K562 (cell line): ENCODE data around the gene LRRC74B. TPM values are rescaled to one million over a fixed set of nuclear protein-coding genes. Genes with fewer than 3 reads are reported as not detected.

ENCODE experiments used
- CBFB ChIP-seq: sonication (generic); formaldehyde crosslinking; IDR thresholded peaks from 2 replicates; pipeline ENCODE4 v1.4.0; 2020; ENCODE audit warnings: mild to moderate bottlenecking, missing genetic modification reagents
- ELF4 ChIP-seq: fragments of 450-650 bp; formaldehyde crosslinking; IDR thresholded peaks from 2 replicates; pipeline ENCODE4 v1.4.0; 2022; ENCODE audit warnings: missing genetic modification characterization
- GABPA ChIP-seq: fragments of 200-800 bp; sonication (Bioruptor generic); conservative IDR thresholded peaks from 2 replicates; pipeline ENCODE4 v1.6.1; 2016; ENCODE audit warnings: low read depth, missing genetic modification characterization, missing compliant biosample characterization
- GABPB2 ChIP-seq: fragments of 250-450 bp; sonication (Bioruptor Pico); conservative IDR thresholded peaks from 2 replicates; pipeline ENCODE4 v1.5.1; 2021; ENCODE audit warnings: mild to moderate bottlenecking
- HDAC6 ChIP-seq: IDR thresholded peaks from 2 replicates; pipeline ENCODE4 v1.6.1; 2012; ENCODE audit warnings: low read depth, mild to moderate bottlenecking, control low read depth, inconsistent platforms, low read length, moderate library complexity
- MYBL2 ChIP-seq, 2 experiments: fragments of 450-650 bp in 1 of 2; sonication (generic) in 1 of 2; formaldehyde crosslinking in 1 of 2; IDR thresholded peaks; 2 replicates each; pipeline versions ENCODE4 v1.6.1 to v1.8.1; 2017 to 2022; ENCODE audit warnings: borderline replicate concordance in 1 of 2, inconsistent platforms in 1 of 2, low read depth in 1 of 2, mild to moderate bottlenecking in 1 of 2, missing genetic modification reagents in 1 of 2, moderate library complexity in 1 of 2
- MYNN ChIP-seq, 2 experiments: sonication (generic); formaldehyde crosslinking in 1 of 2; IDR thresholded peaks; 2 replicates each; pipeline versions ENCODE4 v1.5.0 to v1.6.1; 2016 to 2020; ENCODE audit warnings: antibody characterized with exemption in 1 of 2, missing genetic modification reagents in 1 of 2
- NR3C1 ChIP-seq: sonication (generic); formaldehyde crosslinking; IDR thresholded peaks from 2 replicates; pipeline ENCODE4 v1.8.1; 2022; ENCODE audit warnings: missing genetic modification reagents
- NRF1 ChIP-seq, 2 experiments: fragments of 450-650 bp; IDR thresholded peaks in 1 of 2; conservative IDR thresholded peaks in 1 of 2; 2 replicates each; pipeline ENCODE4 v1.6.1; 2014; ENCODE audit warnings: mild to moderate bottlenecking in 2 of 2
- POU5F1 ChIP-seq: fragments of 150-350 bp; IDR thresholded peaks from 2 replicates; pipeline ENCODE4 v1.6.1; 2014; ENCODE audit warnings: borderline replicate concordance, low read length, low read depth, mild to moderate bottlenecking; ENCODE audit not compliant: partially characterized antibody
- TCF3 ChIP-seq: sonication (generic); formaldehyde crosslinking; IDR thresholded peaks from 2 replicates; pipeline ENCODE4 v1.4.0; 2020; ENCODE audit warnings: mild to moderate bottlenecking, missing genetic modification reagents
- ZNF184 ChIP-seq: sonication (generic); formaldehyde crosslinking; IDR thresholded peaks from 2 replicates; pipeline ENCODE4 v1.5.0; 2020; ENCODE audit warnings: missing genetic modification reagents
- polyA plus RNA-seq, 8 experiments: library from polyadenylated mRNA; depleted of rRNA in 4 of 8; stranded (reverse) in 5 of 8; unstranded in 3 of 8; fragments of >200 nt; fragmentation: Nextera tagmentation in 2 of 8; fragmentation: Illumina TruSeq in 1 of 8; extraction: Ambion mirVana in 2 of 8; extraction: Trizol in 1 of 8; gene quantifications; 2 replicates each; pipeline versions ENCODE4 v1.2.1 to v1.2.3, GENCODE V29; 2011 to 2014; ENCODE audit warnings: inconsistent platforms in 1 of 8, missing spikeins in 1 of 8
- total RNA-seq, 7 experiments: library from RNA; depleted of rRNA in 6 of 7; stranded (reverse); fragments of >200 nt in 6 of 7; fragmentation: Illumina TruSeq in 2 of 7; extraction: Trizol in 2 of 7; gene quantifications; 2 replicates each; pipeline versions ENCODE4 v1.2.1 to v1.2.3, GENCODE V29; 2011 to 2021; ENCODE audit warnings: low replicate concordance in 1 of 7
- TF ChIP-seq, protein P1 (sequence below): sonication (generic); formaldehyde crosslinking; IDR thresholded peaks from 2 replicates; pipeline ENCODE4 v1.8.0; 2022; ENCODE audit warnings: mild to moderate bottlenecking, missing genetic modification reagents
- TF ChIP-seq, protein P2 (sequence below): IDR thresholded peaks from 2 replicates; pipeline ENCODE4 v1.6.1; 2016; ENCODE audit warnings: missing genetic modification characterization, missing compliant biosample characterization
- TF ChIP-seq, protein P3 (sequence below): fragments of 250-450 bp; sonication (Bioruptor Pico); IDR thresholded peaks from 2 replicates; pipeline ENCODE4 v1.8.0; 2022; ENCODE audit warnings: moderate library complexity, mild to moderate bottlenecking, inconsistent platforms
- TF ChIP-seq, protein P4 (sequence below): fragments of 250-450 bp; sonication (Bioruptor Pico); IDR thresholded peaks from 2 replicates; pipeline ENCODE4 v1.9.0; 2021; ENCODE audit warnings: mild to moderate bottlenecking, inconsistent platforms

LRRC74B gene
- total and polyA plus RNA-seq, 9 of the 15 experiments (the other 6 are each of a cell fraction or from before 2014, with no cell fraction given), result not detected

DNA sequence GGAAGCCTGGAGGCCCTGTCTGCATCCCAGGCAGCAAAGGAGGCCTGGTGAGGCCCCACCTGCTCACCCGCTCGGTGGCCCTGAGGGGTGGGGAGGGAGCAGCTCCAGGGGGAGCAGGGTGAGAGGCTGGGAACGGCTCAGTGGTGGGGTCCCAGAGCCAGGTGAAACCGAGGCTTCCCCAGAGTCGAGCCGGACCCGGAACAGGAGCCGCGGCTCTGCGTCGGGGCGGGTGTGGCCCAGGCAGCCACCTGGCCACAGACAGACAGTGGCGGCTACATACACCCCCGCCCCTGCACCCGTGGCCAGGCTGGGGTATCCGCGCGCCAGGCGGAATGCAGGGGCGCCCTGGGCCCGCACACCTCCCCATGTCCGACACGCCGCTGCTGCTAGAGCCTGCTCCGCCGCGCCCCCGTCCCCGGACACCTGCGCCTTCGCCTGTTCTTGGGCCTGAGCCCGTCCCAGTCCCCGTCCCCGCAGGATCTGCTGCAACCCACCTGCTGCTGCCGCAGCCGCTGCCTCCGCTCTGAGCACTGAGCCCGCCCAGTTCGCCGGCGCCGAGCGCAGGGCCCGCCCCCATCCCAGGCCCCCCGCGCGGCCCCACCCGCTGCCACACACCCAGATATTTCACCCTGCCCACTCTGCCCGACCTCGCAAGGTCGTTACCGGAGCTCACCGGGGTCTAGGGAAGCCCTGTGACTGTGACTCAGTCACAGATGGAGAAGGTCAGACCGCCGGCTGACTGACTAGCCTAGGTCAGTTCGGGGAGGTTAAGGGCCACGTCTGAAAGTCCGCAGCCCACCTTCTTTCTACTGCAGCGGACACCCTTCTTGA is 13.5 kb upstream of the LRRC74B start, which contains the start of gene SLC7A4 (continued):
- TF ChIP-seq, protein P1, sequence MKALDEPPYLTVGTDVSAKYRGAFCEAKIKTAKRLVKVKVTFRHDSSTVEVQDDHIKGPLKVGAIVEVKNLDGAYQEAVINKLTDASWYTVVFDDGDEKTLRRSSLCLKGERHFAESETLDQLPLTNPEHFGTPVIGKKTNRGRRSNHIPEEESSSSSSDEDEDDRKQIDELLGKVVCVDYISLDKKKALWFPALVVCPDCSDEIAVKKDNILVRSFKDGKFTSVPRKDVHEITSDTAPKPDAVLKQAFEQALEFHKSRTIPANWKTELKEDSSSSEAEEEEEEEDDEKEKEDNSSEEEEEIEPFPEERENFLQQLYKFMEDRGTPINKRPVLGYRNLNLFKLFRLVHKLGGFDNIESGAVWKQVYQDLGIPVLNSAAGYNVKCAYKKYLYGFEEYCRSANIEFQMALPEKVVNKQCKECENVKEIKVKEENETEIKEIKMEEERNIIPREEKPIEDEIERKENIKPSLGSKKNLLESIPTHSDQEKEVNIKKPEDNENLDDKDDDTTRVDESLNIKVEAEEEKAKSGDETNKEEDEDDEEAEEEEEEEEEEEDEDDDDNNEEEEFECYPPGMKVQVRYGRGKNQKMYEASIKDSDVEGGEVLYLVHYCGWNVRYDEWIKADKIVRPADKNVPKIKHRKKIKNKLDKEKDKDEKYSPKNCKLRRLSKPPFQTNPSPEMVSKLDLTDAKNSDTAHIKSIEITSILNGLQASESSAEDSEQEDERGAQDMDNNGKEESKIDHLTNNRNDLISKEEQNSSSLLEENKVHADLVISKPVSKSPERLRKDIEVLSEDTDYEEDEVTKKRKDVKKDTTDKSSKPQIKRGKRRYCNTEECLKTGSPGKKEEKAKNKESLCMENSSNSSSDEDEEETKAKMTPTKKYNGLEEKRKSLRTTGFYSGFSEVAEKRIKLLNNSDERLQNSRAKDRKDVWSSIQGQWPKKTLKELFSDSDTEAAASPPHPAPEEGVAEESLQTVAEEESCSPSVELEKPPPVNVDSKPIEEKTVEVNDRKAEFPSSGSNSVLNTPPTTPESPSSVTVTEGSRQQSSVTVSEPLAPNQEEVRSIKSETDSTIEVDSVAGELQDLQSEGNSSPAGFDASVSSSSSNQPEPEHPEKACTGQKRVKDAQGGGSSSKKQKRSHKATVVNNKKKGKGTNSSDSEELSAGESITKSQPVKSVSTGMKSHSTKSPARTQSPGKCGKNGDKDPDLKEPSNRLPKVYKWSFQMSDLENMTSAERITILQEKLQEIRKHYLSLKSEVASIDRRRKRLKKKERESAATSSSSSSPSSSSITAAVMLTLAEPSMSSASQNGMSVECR (CRISPR knock-in tag), result peak; percentile 62; the same call in 1 of the 2 replicates
- no peak for TF ChIP-seq MYBL2 (IDR thresholded peaks at IDR 0.05; ENCODE audit: low read depth)
- no peak for TF ChIP-seq MYBL2 (CRISPR knock-in tag; IDR thresholded peaks at IDR 0.05; ENCODE audit: borderline replicate concordance)
- no peak for TF ChIP-seq NR3C1 (CRISPR knock-in tag)
- TF ChIP-seq ZNF184, result 0 out of 2 replicates have a peak, but pooled peaks have one; percentile 51
- no peak; the same call in 1 of the 2 replicates for TF ChIP-seq GABPB2
- no peak for TF ChIP-seq POU5F1
- TF ChIP-seq HDAC6, result 0 out of 2 replicates have a peak, but pooled peaks have one; percentile 26
- TF ChIP-seq GABPA (tag), result no peak
- peak; percentile 78; the same call in 1 of the 2 replicates for TF ChIP-seq ELF4 (CRISPR knock-in tag)
- TF ChIP-seq MYNN (IDR thresholded peaks at IDR 0.05), result no peak
- TF ChIP-seq MYNN (CRISPR knock-in tag; IDR thresholded peaks at IDR 0.05), result no peak
- no peak for TF ChIP-seq TCF3 (CRISPR knock-in tag)
- TF ChIP-seq, protein P2, sequence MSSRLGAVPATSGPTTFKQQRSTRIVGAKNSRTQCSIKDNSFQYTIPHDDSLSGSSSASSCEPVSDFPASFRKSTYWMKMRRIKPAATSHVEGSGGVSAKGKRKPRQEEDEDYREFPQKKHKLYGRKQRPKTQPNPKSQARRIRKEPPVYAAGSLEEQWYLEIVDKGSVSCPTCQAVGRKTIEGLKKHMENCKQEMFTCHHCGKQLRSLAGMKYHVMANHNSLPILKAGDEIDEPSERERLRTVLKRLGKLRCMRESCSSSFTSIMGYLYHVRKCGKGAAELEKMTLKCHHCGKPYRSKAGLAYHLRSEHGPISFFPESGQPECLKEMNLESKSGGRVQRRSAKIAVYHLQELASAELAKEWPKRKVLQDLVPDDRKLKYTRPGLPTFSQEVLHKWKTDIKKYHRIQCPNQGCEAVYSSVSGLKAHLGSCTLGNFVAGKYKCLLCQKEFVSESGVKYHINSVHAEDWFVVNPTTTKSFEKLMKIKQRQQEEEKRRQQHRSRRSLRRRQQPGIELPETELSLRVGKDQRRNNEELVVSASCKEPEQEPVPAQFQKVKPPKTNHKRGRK (tag), result no peak
- TF ChIP-seq NRF1 (conservative IDR thresholded peaks at IDR 0.05 in 1 of 2, IDR thresholded peaks at IDR 0.05 in 1 of 2), result no peak
- TF ChIP-seq CBFB, result 0 out of 2 replicates have a peak, but pooled peaks have one; percentile 55
- TF ChIP-seq, protein P3, sequence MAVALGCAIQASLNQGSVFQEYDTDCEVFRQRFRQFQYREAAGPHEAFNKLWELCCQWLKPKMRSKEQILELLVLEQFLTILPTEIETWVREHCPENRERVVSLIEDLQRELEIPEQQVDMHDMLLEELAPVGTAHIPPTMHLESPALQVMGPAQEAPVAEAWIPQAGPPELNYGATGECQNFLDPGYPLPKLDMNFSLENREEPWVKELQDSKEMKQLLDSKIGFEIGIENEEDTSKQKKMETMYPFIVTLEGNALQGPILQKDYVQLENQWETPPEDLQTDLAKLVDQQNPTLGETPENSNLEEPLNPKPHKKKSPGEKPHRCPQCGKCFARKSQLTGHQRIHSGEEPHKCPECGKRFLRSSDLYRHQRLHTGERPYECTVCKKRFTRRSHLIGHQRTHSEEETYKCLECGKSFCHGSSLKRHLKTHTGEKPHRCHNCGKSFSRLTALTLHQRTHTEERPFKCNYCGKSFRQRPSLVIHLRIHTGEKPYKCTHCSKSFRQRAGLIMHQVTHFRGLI (CRISPR knock-in tag), result no peak
- TF ChIP-seq, protein P4, sequence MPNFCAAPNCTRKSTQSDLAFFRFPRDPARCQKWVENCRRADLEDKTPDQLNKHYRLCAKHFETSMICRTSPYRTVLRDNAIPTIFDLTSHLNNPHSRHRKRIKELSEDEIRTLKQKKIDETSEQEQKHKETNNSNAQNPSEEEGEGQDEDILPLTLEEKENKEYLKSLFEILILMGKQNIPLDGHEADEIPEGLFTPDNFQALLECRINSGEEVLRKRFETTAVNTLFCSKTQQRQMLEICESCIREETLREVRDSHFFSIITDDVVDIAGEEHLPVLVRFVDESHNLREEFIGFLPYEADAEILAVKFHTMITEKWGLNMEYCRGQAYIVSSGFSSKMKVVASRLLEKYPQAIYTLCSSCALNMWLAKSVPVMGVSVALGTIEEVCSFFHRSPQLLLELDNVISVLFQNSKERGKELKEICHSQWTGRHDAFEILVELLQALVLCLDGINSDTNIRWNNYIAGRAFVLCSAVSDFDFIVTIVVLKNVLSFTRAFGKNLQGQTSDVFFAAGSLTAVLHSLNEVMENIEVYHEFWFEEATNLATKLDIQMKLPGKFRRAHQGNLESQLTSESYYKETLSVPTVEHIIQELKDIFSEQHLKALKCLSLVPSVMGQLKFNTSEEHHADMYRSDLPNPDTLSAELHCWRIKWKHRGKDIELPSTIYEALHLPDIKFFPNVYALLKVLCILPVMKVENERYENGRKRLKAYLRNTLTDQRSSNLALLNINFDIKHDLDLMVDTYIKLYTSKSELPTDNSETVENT, result peak; percentile 78; the same call in 1 of the 2 replicates
